Skeletal muscle satellite cell (primary cell): ENCODE results near the gene LUZP4.
"Not testable (repeated sequence)": the region's sequence is repeated elsewhere in the genome, so short reads cannot be mapped to it uniquely, and the experiment has no call there.

Experiments used
- H3K27me3 ChIP-seq: 2 replicates; pipeline ENCODE4 v1.7.0; 2013; ENCODE audit warnings: low read length; ENCODE audit not compliant: control insufficient read depth, insufficient read depth
- H3K36me3 ChIP-seq: 2 replicates; pipeline ENCODE4 v1.7.0; 2013; ENCODE audit warnings: mild to moderate bottlenecking, control low read depth, low read length; ENCODE audit not compliant: insufficient read depth
- H3K4me1 ChIP-seq: 2 replicates; pipeline ENCODE4 v1.7.0; 2013; ENCODE audit warnings: low read length; ENCODE audit not compliant: control insufficient read depth, insufficient read depth
- H3K4me2 ChIP-seq: 2 replicates; pipeline ENCODE4 v1.7.0; 2013; ENCODE audit warnings: mild to moderate bottlenecking, low read length
- H3K4me3 ChIP-seq: 2 replicates; pipeline ENCODE4 v1.7.0; 2013; ENCODE audit warnings: low read length
- H3K9ac ChIP-seq: 2 replicates; pipeline ENCODE4 v1.7.0; 2013; ENCODE audit warnings: mild to moderate bottlenecking, low read depth, low read length, moderate library complexity
- H3K9me3 ChIP-seq: replicated peaks from 2 replicates; pipeline ENCODE4 v1.7.0; 2013; ENCODE audit warnings: mild to moderate bottlenecking, control low read depth, low read length

LUZP4 gene

DNA sequence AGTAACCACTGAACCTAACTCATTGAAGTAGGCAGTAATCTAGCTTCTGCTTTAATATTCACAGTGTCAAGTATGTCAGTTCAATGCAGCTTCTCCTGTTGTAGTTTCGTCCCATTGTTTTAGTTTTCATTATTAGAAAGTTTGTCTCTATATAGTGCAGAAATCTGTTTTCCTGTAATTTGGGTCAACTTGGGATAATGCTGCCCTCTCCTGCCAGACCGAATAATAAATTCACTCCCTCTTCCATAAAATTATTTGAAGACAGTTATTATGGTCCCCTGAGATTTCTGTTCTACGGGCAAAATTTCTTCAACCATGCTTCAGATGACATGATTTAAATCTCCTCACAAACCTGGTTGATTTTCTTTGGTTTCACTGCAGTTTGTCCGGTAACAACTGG is 4.6 kb upstream of the LUZP4 start:
- Histone ChIP-seq H3K36me3 (no peaks in the 10 kb centered on the region), H3K4me2 (no peak overlapping the region), H3K9ac (no peak overlapping the region), H3K4me1 (no peaks in the 10 kb centered on the region), H3K4me3 (no peak overlapping the region), H3K9me3 (peaks cover 2% of the 10 kb centered on the region), H3K27me3 (peaks cover 13% of the 10 kb centered on the region)

GRCh38 chrX:115297189-115297588 is 7.7 kb downstream of the LUZP4 start:
- H3K4me2 ChIP-seq = no peak overlapping the region
- no peaks in the 10 kb centered on the region for H3K4me1 ChIP-seq
- H3K36me3 ChIP-seq = no peaks in the 10 kb centered on the region
- H3K9me3 ChIP-seq = no peaks in the 10 kb centered on the region
- no peak overlapping the region for H3K4me3 ChIP-seq
- H3K9ac ChIP-seq = no peak overlapping the region
- peaks cover 19% of the 10 kb centered on the region for H3K27me3 ChIP-seq

GRCh38 chrX:115311139-115311538 is 21.6 kb downstream of the LUZP4 start:
- H3K36me3 ChIP-seq = no peaks in the 10 kb centered on the region
- no peak overlapping the region for H3K4me2 ChIP-seq
- no peaks in the 10 kb centered on the region for H3K4me1 ChIP-seq
- peaks cover 10% of the 10 kb centered on the region for H3K27me3 ChIP-seq
- no peak overlapping the region for H3K4me3 ChIP-seq
- H3K9me3 ChIP-seq = no peaks in the 10 kb centered on the region
- H3K9ac ChIP-seq = no peak overlapping the region

DNA sequence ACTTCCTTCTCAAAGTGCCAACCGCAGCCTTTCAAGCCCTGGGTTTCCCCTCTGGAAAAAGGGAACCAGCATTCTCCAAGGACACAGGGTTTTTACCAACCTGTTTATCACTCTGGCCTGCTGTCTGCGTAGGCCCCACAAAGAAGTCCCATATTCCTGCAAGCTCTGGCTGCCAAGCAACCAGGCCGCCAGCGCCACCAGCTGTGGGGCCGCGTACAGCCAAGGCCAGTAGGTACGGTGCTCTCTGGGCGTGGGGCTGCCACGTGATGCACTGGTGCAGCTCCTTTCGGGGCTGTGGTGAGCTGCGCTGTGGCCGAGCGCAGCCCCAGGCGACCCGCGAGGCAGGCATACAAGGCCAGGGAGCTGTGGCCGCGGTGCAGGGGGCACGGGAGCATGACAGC is 22.1 kb downstream of the LUZP4 start:
- Histone ChIP-seq H3K9ac (no peak overlapping the region), H3K36me3 (no peaks in the 10 kb centered on the region), H3K4me1 (no peaks in the 10 kb centered on the region), H3K9me3 (no peaks in the 10 kb centered on the region), H3K27me3 (peaks cover 13% of the 10 kb centered on the region), H3K4me2 (no peak overlapping the region), H3K4me3 (no peak overlapping the region)

DNA sequence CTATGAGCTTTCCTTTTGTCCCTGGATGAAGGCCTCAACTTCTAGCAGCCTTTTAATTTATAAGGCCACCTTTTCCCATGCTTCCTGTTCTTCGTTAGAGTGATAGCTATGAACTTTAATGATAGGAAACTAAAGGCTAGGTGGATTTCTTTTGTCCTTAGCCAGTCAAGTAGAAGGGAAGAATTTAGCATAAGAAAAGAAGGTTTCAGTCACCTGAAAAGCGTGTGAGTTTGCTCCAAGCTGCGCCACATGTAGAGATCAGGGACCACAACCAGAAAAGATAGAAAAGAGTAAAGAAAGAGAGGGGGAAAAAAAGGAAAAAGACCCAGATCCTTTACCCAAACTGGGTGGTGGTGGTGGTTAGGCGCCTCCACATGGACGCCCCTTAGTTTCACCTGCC is 28.6 kb downstream of the LUZP4 start:
- no peaks in the 10 kb centered on the region for H3K4me1 ChIP-seq
- no peaks in the 10 kb centered on the region for H3K9me3 ChIP-seq
- H3K9ac ChIP-seq = no peak overlapping the region
- H3K4me3 ChIP-seq = no peak overlapping the region
- no peak overlapping the region for H3K4me2 ChIP-seq
- peaks cover 16% of the 10 kb centered on the region for H3K27me3 ChIP-seq
- H3K36me3 ChIP-seq = no peaks in the 10 kb centered on the region

DNA sequence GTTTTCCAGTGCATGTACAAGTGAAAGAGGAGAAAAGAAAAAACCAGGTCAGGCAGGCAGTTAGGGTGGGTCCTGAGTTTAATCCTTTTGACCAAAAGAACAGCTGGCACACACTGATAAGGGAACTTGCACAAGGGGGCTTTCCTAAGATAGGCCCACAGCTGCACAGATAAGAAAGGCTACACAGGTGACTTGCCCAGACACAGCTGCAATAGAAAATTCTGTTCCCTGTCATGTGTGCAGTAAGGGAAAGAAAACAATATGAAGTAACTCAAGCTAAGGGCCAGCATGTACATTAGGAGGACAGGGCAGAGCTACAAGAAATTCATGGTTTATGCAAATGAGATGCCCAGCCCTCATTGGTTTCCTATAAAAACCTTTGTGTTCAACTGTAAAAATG is 32.9 kb downstream of the LUZP4 start:
- H3K4me2 ChIP-seq = no peak overlapping the region
- H3K4me1 ChIP-seq = no peaks in the 10 kb centered on the region
- no peaks in the 10 kb centered on the region for H3K9me3 ChIP-seq

GRCh38 chrX:115324194-115324593 is 34.7 kb downstream of the LUZP4 start:
- H3K27me3 ChIP-seq = peaks cover 11% of the 10 kb centered on the region
- H3K4me1 ChIP-seq = no peaks in the 10 kb centered on the region
- H3K36me3 ChIP-seq = no peaks in the 10 kb centered on the region
- H3K9me3 ChIP-seq = no peaks in the 10 kb centered on the region
- H3K9ac ChIP-seq = no peak overlapping the region
- no peak overlapping the region for H3K4me2 ChIP-seq
- no peak overlapping the region for H3K4me3 ChIP-seq

More for the DNA sequence above, 32.9 kb downstream of the LUZP4 start:
- H3K4me3 ChIP-seq = no peak overlapping the region
- no peak overlapping the region for H3K9ac ChIP-seq
- H3K27me3 ChIP-seq = peaks cover 13% of the 10 kb centered on the region
- H3K36me3 ChIP-seq = no peaks in the 10 kb centered on the region

- H3K9ac ChIP-seq, H3K4me3 ChIP-seq, H3K36me3 ChIP-seq, H3K4me1 ChIP-seq, H3K9me3 ChIP-seq, H3K4me2 ChIP-seq: not testable (repeated sequence)
- peaks cover 24% of the 10 kb centered on the region for H3K27me3 ChIP-seq
Observed at GRCh38 chrX:115329282-115329681, 39.8 kb downstream of the LUZP4 start.

GRCh38 chrX:115330498-115331168 is 41.1 kb downstream of the LUZP4 start:
- Histone ChIP-seq H3K4me3 (peak overlapping the region; percentile 55), H3K4me2 (peak overlapping the region; percentile 64), H3K27me3 (peaks cover 24% of the 10 kb centered on the region), H3K4me1 (no peaks in the 10 kb centered on the region), H3K9ac (no peak overlapping the region), H3K36me3 (no peaks in the 10 kb centered on the region), H3K9me3 (no peaks in the 10 kb centered on the region)

DNA sequence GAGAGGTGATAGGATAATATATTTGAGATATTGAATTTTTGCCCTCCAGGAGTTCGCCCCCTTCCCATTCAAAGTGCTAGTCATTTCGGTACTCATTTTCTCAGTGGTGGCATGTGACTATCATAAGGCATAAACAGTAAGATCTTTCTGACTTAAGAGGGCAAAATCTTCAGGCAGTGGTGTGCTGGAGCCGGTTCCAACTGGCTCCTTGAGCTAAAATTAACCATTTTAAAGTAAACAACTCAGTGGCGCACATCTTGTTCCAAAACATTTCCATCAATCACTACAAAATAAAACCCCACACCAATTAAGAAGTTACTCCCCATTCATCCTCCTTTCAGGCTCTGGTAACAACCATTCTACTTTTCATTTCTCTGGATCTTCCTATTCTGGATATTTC is 43.3 kb downstream of the LUZP4 start:
- Histone ChIP-seq H3K27me3 (peaks cover 17% of the 10 kb centered on the region), H3K9me3 (no peaks in the 10 kb centered on the region), H3K36me3 (no peaks in the 10 kb centered on the region), H3K4me2 (no peak overlapping the region), H3K4me1 (no peaks in the 10 kb centered on the region), H3K9ac (no peak overlapping the region), H3K4me3 (no peak overlapping the region)

GRCh38 chrX:115333446-115333845 is 43.9 kb downstream of the LUZP4 start:
- Histone ChIP-seq H3K4me3 (no peak overlapping the region), H3K9me3 (no peaks in the 10 kb centered on the region), H3K4me1 (no peaks in the 10 kb centered on the region), H3K36me3 (no peaks in the 10 kb centered on the region), H3K9ac (no peak overlapping the region), H3K4me2 (no peak overlapping the region), H3K27me3 (peaks cover 13% of the 10 kb centered on the region)

DNA sequence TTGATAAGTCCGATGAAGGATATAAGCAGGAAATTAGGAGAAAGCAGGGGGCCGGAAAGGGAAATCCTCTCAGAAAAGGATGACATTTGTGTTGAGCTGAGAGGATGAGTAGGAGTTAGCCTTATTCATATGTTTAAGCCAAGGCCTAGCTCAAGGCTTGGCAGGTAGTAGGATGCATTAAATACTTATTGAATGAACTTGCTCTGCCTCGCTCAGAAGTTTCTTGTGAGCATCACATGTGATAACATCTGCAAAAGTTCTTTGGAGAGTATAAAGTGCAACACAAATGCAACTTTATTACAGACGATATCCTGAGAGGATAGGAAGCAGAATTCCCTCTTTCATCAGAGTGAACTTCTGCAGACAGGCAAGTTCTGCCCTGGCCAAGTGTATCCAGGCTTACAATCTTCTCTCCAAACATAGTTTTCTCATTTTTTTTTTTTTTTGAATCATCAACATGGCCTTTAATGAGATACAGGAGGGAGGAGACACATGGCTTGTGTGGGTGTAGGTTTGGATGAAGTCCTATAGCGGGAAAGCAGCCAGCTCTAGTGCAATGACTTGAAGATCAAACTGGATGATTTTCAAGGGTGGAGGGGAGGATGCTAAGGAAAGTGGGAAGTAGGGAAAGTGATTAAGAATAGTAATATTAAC is 48.1 kb downstream of the LUZP4 start:
- Histone ChIP-seq H3K27me3 (peaks cover 18% of the 10 kb centered on the region), H3K36me3 (no peaks in the 10 kb centered on the region), H3K4me3 (no peak overlapping the region), H3K4me1 (no peaks in the 10 kb centered on the region), H3K9me3 (no peaks in the 10 kb centered on the region), H3K4me2 (no peak overlapping the region), H3K9ac (no peak overlapping the region)
